SK-N-SH treated with all-trans-retinoic acid at 6 μM for 48 hours (cell line): Measurements from ENCODE around the gene KRT31.

Source experiments
- ATAC-seq: fragments of 200-7000 bp; cut with Tn5 transposase; 3 replicates; pipeline ENCODE4 v1.9.1; 2020; ENCODE audit warnings: mild to moderate bottlenecking, moderate library complexity
- BACH2 ChIP-seq: fragments of 250-450 bp; sonication (Bioruptor Pico); IDR thresholded peaks from 2 replicates; pipeline ENCODE4 v1.9.0; 2021; ENCODE audit warnings: mild to moderate bottlenecking, borderline replicate concordance
- CSDC2 ChIP-seq: fragments of 250-450 bp; sonication (Bioruptor Pico); IDR thresholded peaks from 2 replicates; pipeline ENCODE4 v1.5.0; 2020; ENCODE audit warnings: mild to moderate bottlenecking, moderate library complexity
- CSRNP3 ChIP-seq: fragments of 250-450 bp; sonication (Bioruptor Pico); IDR thresholded peaks from 2 replicates; pipeline ENCODE4 v1.5.1; 2021; ENCODE audit warnings: mild to moderate bottlenecking, moderate library complexity
- ESRRG ChIP-seq: fragments of 250-450 bp; sonication (Bioruptor Pico); IDR thresholded peaks from 2 replicates; pipeline ENCODE4 v1.6.1; 2021; ENCODE audit warnings: mild to moderate bottlenecking
- GLIS3 ChIP-seq: fragments of 250-450 bp; sonication (Bioruptor Pico); IDR thresholded peaks from 2 replicates; pipeline ENCODE4 v1.5.0; 2020; ENCODE audit warnings: mild to moderate bottlenecking, moderate library complexity
- OSR1 ChIP-seq: fragments of 250-450 bp; sonication (Bioruptor Pico); IDR thresholded peaks from 2 replicates; pipeline ENCODE4 v1.8.0; 2022; ENCODE audit warnings: moderate library complexity, mild to moderate bottlenecking, inconsistent platforms
- POU6F1 ChIP-seq: fragments of 250-450 bp; sonication (Bioruptor Pico); IDR thresholded peaks from 2 replicates; pipeline ENCODE4 v1.8.0; 2021; ENCODE audit warnings: low read depth, mild to moderate bottlenecking, moderate library complexity, borderline replicate concordance
- PPARA ChIP-seq: fragments of 250-450 bp; sonication (Bioruptor Pico); IDR thresholded peaks from 2 replicates; pipeline ENCODE4 v1.5.0; 2020; ENCODE audit warnings: mild to moderate bottlenecking, borderline replicate concordance
- RARB ChIP-seq: fragments of 250-450 bp; sonication (Bioruptor Pico); IDR thresholded peaks from 2 replicates; pipeline ENCODE4 v1.8.0; 2021; ENCODE audit warnings: mild to moderate bottlenecking, moderate library complexity
- SNAI2 ChIP-seq: fragments of 250-450 bp; sonication (Bioruptor Pico); IDR thresholded peaks from 2 replicates; pipeline ENCODE4 v1.5.0; 2020; ENCODE audit warnings: mild to moderate bottlenecking, moderate library complexity
- TOX ChIP-seq: fragments of 250-450 bp; sonication (Bioruptor Pico); IDR thresholded peaks from 2 replicates; pipeline ENCODE4 v1.8.0; 2021; ENCODE audit warnings: mild to moderate bottlenecking, moderate library complexity, borderline replicate concordance
- TSHZ2 ChIP-seq: fragments of 250-450 bp; sonication (Bioruptor Pico); IDR thresholded peaks from 2 replicates; pipeline ENCODE4 v1.5.0; 2020; ENCODE audit warnings: mild to moderate bottlenecking, moderate library complexity
- ZC3H10 ChIP-seq: fragments of 250-450 bp; sonication (Bioruptor Pico); IDR thresholded peaks from 2 replicates; pipeline ENCODE4 v1.5.1; 2021; ENCODE audit warnings: mild to moderate bottlenecking, moderate library complexity
- ZFP30 ChIP-seq: fragments of 450-650 bp; formaldehyde crosslinking; IDR thresholded peaks from 2 replicates; pipeline ENCODE4 v1.5.0; 2022; ENCODE audit warnings: mild to moderate bottlenecking, moderate library complexity
- ZNF565 ChIP-seq: fragments of 450-650 bp; formaldehyde crosslinking; conservative IDR thresholded peaks from 2 replicates; pipeline ENCODE4 v1.5.0; 2020; ENCODE audit warnings: low read depth, mild to moderate bottlenecking, moderate library complexity
- ZNF70 ChIP-seq: fragments of 450-650 bp; formaldehyde crosslinking; IDR thresholded peaks from 2 replicates; pipeline ENCODE4 v1.5.0; 2020; ENCODE audit warnings: mild to moderate bottlenecking, moderate library complexity
- ZNF8 ChIP-seq: fragments of 450-650 bp; formaldehyde crosslinking; IDR thresholded peaks from 2 replicates; pipeline ENCODE4 v1.5.0; 2020; ENCODE audit warnings: mild to moderate bottlenecking, moderate library complexity
- TF ChIP-seq, protein P1 (sequence below): fragments of 250-450 bp; sonication (Bioruptor Pico); IDR thresholded peaks from 2 replicates; pipeline ENCODE4 v1.8.0; 2020; ENCODE audit warnings: mild to moderate bottlenecking, moderate library complexity, borderline replicate concordance
- TF ChIP-seq, protein P2 (sequence below): fragments of 250-450 bp; sonication (Bioruptor Pico); IDR thresholded peaks from 2 replicates; pipeline ENCODE4 v1.5.1; 2020; ENCODE audit warnings: low read depth, mild to moderate bottlenecking, moderate library complexity

KRT31 gene

DNA sequence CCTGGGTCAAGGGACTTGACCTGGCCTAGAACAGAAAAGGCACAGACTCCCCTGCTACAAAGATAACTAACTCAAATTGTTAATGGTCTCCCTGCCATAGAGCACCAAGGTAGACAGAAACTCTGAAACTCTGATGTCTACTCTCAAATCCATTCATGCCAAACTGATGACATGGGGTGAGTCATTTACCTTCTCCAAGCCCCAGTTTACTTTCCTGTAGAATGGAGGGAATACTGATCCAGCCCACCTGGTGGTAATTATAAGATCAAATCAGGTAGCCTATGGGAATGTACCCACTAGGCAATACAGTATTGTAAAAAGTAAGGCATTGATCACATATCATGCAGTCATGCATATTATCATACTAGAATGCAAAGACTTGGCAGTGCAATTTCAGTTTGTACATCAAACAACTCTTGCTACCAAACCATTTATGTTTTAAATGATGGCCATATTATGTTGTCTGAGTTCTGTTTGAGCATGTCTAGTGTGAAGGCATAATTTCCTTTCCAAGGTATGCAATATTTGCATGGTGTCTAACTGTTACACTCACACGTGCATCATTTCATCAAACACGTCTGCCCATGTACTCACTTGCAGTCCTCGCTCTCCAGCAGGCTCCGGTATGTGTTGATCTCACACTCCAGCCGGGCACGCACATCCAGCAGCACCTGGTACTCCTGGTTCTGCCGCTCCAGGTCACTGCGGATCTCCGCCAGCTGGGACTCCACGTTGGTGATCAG is 3.0 kb downstream of the KRT31 start:
- TF ChIP-seq ZNF8 (CRISPR knock-in tag) = no peak
- TF ChIP-seq ZNF70 (CRISPR knock-in tag) = no peak
- ATAC-seq = no peak

DNA sequence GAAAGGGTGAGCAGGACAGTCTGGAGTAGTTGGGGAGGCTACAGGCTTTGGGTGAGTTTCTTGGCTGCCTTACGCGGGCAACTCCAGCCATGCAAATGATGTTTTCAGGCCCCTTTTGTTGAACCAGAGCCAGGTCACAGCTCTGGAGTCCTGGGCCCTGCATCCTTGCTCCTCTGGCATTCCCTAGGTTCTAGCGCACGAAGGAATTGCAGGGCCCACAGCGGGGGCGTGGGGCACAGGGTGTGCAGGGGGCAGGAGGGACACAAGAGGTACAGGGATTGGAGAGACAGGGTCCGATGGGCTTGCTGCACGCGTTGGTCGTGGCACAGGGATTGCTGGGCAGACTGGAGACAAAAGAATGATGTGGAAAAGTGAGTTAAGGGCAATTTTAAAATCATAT is 3.6 kb downstream of the KRT31 start:
- TF ChIP-seq ZNF565 (CRISPR knock-in tag) (no peak), ZC3H10 (CRISPR knock-in tag) (no peak), ZFP30 (no peak), SNAI2 (no peak), OSR1 (no peak), RARB (CRISPR knock-in tag) (no peak), POU6F1 (no peak), ZNF70 (CRISPR knock-in tag) (no peak), BACH2 (no peak), ZNF8 (CRISPR knock-in tag) (no peak)
- ATAC-seq = no peak

DNA sequence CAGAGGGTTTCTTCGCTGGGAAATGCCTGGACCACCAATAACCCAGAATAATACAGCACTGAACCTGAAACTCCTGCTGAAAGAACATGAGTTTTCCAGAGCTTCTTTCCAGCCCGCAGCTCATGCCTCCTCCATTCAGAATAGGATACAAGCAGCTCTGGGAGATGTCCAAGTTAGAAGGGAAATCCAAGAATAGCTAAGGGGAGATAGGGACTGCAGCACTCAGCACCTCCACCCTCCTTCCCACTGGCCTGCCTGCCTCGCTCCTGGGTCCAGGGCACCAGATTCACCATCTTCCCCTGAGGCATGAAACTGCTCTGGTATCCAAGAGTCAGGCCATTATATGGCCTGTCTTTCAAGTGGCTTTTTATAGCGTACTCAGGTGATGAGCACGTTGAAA is 4.1 kb downstream of the KRT31 start:
- TF ChIP-seq ZNF8 (CRISPR knock-in tag) (no peak), ZNF70 (CRISPR knock-in tag) (no peak), CSDC2 (CRISPR knock-in tag) (no peak)
- ATAC-seq = no peak

GRCh38 chr17:41392278-41392677 is 5.1 kb downstream of the KRT31 start:
- TF ChIP-seq CSDC2 (CRISPR knock-in tag) = no peak
- TF ChIP-seq ZNF565 (CRISPR knock-in tag) = no peak
- TF ChIP-seq GLIS3 (CRISPR knock-in tag) = no peak
- TF ChIP-seq, protein P1, sequence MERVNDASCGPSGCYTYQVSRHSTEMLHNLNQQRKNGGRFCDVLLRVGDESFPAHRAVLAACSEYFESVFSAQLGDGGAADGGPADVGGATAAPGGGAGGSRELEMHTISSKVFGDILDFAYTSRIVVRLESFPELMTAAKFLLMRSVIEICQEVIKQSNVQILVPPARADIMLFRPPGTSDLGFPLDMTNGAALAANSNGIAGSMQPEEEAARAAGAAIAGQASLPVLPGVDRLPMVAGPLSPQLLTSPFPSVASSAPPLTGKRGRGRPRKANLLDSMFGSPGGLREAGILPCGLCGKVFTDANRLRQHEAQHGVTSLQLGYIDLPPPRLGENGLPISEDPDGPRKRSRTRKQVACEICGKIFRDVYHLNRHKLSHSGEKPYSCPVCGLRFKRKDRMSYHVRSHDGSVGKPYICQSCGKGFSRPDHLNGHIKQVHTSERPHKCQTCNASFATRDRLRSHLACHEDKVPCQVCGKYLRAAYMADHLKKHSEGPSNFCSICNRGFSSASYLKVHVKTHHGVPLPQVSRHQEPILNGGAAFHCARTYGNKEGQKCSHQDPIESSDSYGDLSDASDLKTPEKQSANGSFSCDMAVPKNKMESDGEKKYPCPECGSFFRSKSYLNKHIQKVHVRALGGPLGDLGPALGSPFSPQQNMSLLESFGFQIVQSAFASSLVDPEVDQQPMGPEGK (CRISPR knock-in tag) = no peak
- no peak for TF ChIP-seq OSR1
- ATAC-seq = no peak

GRCh38 chr17:41391535-41391934 is 5.9 kb downstream of the KRT31 start:
- no peak for ATAC-seq
- no peak for TF ChIP-seq POU6F1
- no peak for TF ChIP-seq OSR1
- TF ChIP-seq SNAI2 = no peak
- no peak for TF ChIP-seq PPARA (CRISPR knock-in tag)
- TF ChIP-seq TOX (CRISPR knock-in tag) = no peak
- TF ChIP-seq, protein P2, sequence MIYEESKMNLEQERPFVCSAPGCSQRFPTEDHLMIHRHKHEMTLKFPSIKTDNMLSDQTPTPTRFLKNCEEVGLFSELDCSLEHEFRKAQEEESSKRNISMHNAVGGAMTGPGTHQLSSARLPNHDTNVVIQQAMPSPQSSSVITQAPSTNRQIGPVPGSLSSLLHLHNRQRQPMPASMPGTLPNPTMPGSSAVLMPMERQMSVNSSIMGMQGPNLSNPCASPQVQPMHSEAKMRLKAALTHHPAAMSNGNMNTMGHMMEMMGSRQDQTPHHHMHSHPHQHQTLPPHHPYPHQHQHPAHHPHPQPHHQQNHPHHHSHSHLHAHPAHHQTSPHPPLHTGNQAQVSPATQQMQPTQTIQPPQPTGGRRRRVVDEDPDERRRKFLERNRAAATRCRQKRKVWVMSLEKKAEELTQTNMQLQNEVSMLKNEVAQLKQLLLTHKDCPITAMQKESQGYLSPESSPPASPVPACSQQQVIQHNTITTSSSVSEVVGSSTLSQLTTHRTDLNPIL (CRISPR knock-in tag) = no peak
- no peak for TF ChIP-seq ESRRG (CRISPR knock-in tag)
- no peak for TF ChIP-seq ZNF70 (CRISPR knock-in tag)
- TF ChIP-seq RARB (CRISPR knock-in tag) = no peak
- TF ChIP-seq ZC3H10 (CRISPR knock-in tag) = no peak
- no peak for TF ChIP-seq CSRNP3
- no peak for TF ChIP-seq BACH2
- no peak for TF ChIP-seq CSDC2 (CRISPR knock-in tag)
- TF ChIP-seq GLIS3 (CRISPR knock-in tag) = no peak
- TF ChIP-seq ZNF8 (CRISPR knock-in tag) = no peak
- TF ChIP-seq ZFP30 = no peak
- no peak for TF ChIP-seq TSHZ2
